K562 (cell line): ENCODE data around the gene RELL2. TPM values are rescaled to one million over a fixed set of nuclear protein-coding genes. Genes with fewer than 3 reads are reported as not detected.

Experiments used
- ATAC-seq: fragments of 200-7000 bp; cut with Tn5 transposase; 3 replicates; pipeline ENCODE4 v1.9.1; 2020; ENCODE audit warnings: moderate library complexity
- BruUV-seq: library from RNA; stranded (reverse); fragments of 400-500 nt; replicated peaks from 2 replicates; lab custom pipeline; 2021; lab: Mats Ljungman, UMichigan
- CTCF ChIA-PET: fragments of 300-600 bp; formaldehyde crosslinking; extraction: SDS; loops from one replicate; lab custom pipeline; 2021; ENCODE audit warnings: low intra/inter-chr PET ratio; lab: Yijun Ruan, JAX
- POLR2A ChIA-PET: fragments of 300-600, 350-650 bp; sonication (Branson Sonifier 250); formaldehyde crosslinking; extraction: SDS; loops from one replicate; lab custom pipeline; 2021; ENCODE audit warnings: antibody characterized with exemption, inconsistent platforms; lab: Yijun Ruan, JAX
- DNase-seq, 4 experiments: peaks; one replicate each; pipeline versions ENCODE4 v3.0.0 to v3.0.0-alpha.2; 2011 to 2018; ENCODE audit warnings: low spot score in 3 of 4, mixed read lengths in 3 of 4; ENCODE audit errors: extremely low read depth in 1 of 4
- FAIRE-seq: peaks from 2 replicates; lab custom pipeline; 2011; peaks lifted over from hg19 to GRCh38; lab: Jason Lieb, UNC
- H2AFZ ChIP-seq: 2 replicates; pipeline ENCODE4 v1.6.0; 2011; ENCODE audit warnings: low read depth, low read length, control low read depth, inconsistent platforms
- H3K27ac ChIP-seq: fragments of 200-600 bp; 3 replicates; pipeline ENCODE4 v1.8.0; 2011; ENCODE audit warnings: low read depth, mild to moderate bottlenecking, control low read depth, inconsistent platforms, low read length, moderate library complexity, mixed read lengths; ENCODE audit errors: extremely low read depth
- H3K27me3 ChIP-seq, 2 experiments: fragments of 300-600 bp in 1 of 2; 2 replicates in 1 of 2; 3 replicates in 1 of 2; pipeline versions ENCODE4 v1.6.0 to v1.8.0; 2011; ENCODE audit warnings: inconsistent platforms in 2 of 2, low read length in 2 of 2, mild to moderate bottlenecking in 1 of 2, mixed read lengths in 1 of 2, moderate library complexity in 1 of 2; ENCODE audit not compliant: control insufficient read depth in 2 of 2, insufficient read depth in 2 of 2
- H3K36me3 ChIP-seq: fragments of 300-600 bp; 3 replicates; pipeline ENCODE4 v1.8.0; 2011; ENCODE audit warnings: mild to moderate bottlenecking, low read length, inconsistent platforms; ENCODE audit not compliant: control insufficient read depth, insufficient read depth
- H3K4me1 ChIP-seq, 2 experiments: fragments of 200-600 bp in 1 of 2; replicated peaks in 1 of 2; 2 replicates in 1 of 2; 3 replicates in 1 of 2; pipeline versions ENCODE4 v1.5.1 to v1.8.0; 2011; ENCODE audit warnings: inconsistent platforms in 2 of 2, low read length in 2 of 2, mild to moderate bottlenecking in 1 of 2, mixed read lengths in 1 of 2, moderate library complexity in 1 of 2; ENCODE audit not compliant: control insufficient read depth in 2 of 2, insufficient read depth in 2 of 2
- H3K4me2 ChIP-seq: 2 replicates; pipeline ENCODE4 v1.6.1; 2011; ENCODE audit warnings: low read length, control low read depth, inconsistent platforms, mixed read lengths; ENCODE audit not compliant: insufficient read depth
- H3K4me3 ChIP-seq: fragments of 200-600 bp; sonication (generic), shearing (Covaris generic); 2 replicates; pipeline ENCODE4 v1.5.1; 2016; ENCODE audit warnings: control low read depth, inconsistent platforms
- H3K79me2 ChIP-seq: fragments of 200-600 bp; 3 replicates; pipeline ENCODE4 v1.8.0; 2011; ENCODE audit warnings: low read length, inconsistent platforms; ENCODE audit not compliant: control insufficient read depth, insufficient read depth
- H3K9ac ChIP-seq, 2 experiments: 2 replicates each; pipeline versions ENCODE4 v1.6.0 to v1.6.1; 2011; ENCODE audit warnings: low read depth in 2 of 2, low read length in 2 of 2, control low read depth in 1 of 2, inconsistent platforms in 1 of 2, mild to moderate bottlenecking in 1 of 2, mixed read lengths in 1 of 2; ENCODE audit not compliant: insufficient read depth in 1 of 2
- H3K9me1 ChIP-seq: one replicate; pipeline ENCODE4 v1.6.0; 2011; ENCODE audit warnings: inconsistent platforms, mild to moderate bottlenecking, low read length, moderate library complexity; ENCODE audit not compliant: control insufficient read depth, insufficient read depth
- H3K9me3 ChIP-seq: replicated peaks from 2 replicates; pipeline ENCODE4 v1.5.1; 2011; ENCODE audit warnings: low read depth, low read length, inconsistent platforms; ENCODE audit not compliant: control insufficient read depth, insufficient read depth
- H4K20me1 ChIP-seq: replicated peaks from 2 replicates; pipeline ENCODE4 v1.6.1; 2011; ENCODE audit warnings: low read length, inconsistent platforms, mixed read lengths; ENCODE audit not compliant: control insufficient read depth, insufficient read depth
- ADNP ChIP-seq: fragments of 200-800 bp; sonication (Bioruptor generic); IDR thresholded peaks from 2 replicates; pipeline ENCODE4 v1.6.1; 2016; ENCODE audit warnings: missing genetic modification characterization, missing compliant biosample characterization
- ARNT ChIP-seq, 2 experiments: fragments of 450-650 bp; IDR thresholded peaks; 2 replicates each; pipeline ENCODE4 v1.6.1; 2016; ENCODE audit warnings: mild to moderate bottlenecking in 1 of 2
- ATF1 ChIP-seq, 2 experiments: fragments of 450-650 bp in 1 of 2; IDR thresholded peaks; 2 replicates each; pipeline ENCODE4 v1.6.1; 2016; ENCODE audit warnings: missing compliant biosample characterization in 1 of 2, missing genetic modification characterization in 1 of 2
- EHMT2 ChIP-seq: fragments of 450-650 bp; IDR thresholded peaks from 2 replicates; pipeline ENCODE4 v1.6.1; 2018; ENCODE audit warnings: antibody characterized with exemption
- FOXA3 ChIP-seq, 2 experiments: fragments of 450-650 bp in 1 of 2; sonication (generic) in 1 of 2; formaldehyde crosslinking; IDR thresholded peaks in 1 of 2; conservative IDR thresholded peaks in 1 of 2; 2 replicates each; pipeline versions ENCODE4 v1.4.0 to v1.8.0; 2020 to 2022; ENCODE audit warnings: mild to moderate bottlenecking in 2 of 2, missing genetic modification reagents in 1 of 2
- HNRNPLL ChIP-seq: fragments of 200-400 bp; formaldehyde crosslinking; IDR thresholded peaks from 2 replicates; pipeline ENCODE4 v1.6.1; 2017; ENCODE audit warnings: low read length, low read depth, mild to moderate bottlenecking; ENCODE audit not compliant: poor library complexity, severe bottlenecking
- KLF1 ChIP-seq: fragments of 450-650 bp; IDR thresholded peaks from 2 replicates; pipeline ENCODE4 v1.6.1; 2016; ENCODE audit warnings: missing genetic modification characterization, missing compliant biosample characterization
- PKNOX1 ChIP-seq: fragments of 450-650 bp; IDR thresholded peaks from 2 replicates; pipeline ENCODE4 v1.6.1; 2016
- RAD21 ChIP-seq, 2 experiments: fragments of 250-450 bp in 1 of 2; fragments of 450-650 bp in 1 of 2; sonication (Bioruptor Pico) in 1 of 2; formaldehyde crosslinking in 1 of 2; IDR thresholded peaks in 1 of 2; conservative IDR thresholded peaks in 1 of 2; 2 replicates each; pipeline versions ENCODE4 v1.4.0 to v1.8.0; 2020 to 2022; ENCODE audit warnings: mild to moderate bottlenecking in 2 of 2, moderate library complexity in 1 of 2
- RBFOX2 ChIP-seq: fragments of 200-400 bp; formaldehyde crosslinking; IDR thresholded peaks from 2 replicates; pipeline ENCODE4 v1.6.1; 2017; ENCODE audit warnings: low read depth, mild to moderate bottlenecking, low read length, moderate library complexity
- SIX5 ChIP-seq, 2 experiments: IDR thresholded peaks; 2 replicates each; pipeline ENCODE4 v1.6.1; 2011; ENCODE audit warnings: low read length in 2 of 2, borderline replicate concordance in 1 of 2, low read depth in 1 of 2, mild to moderate bottlenecking in 1 of 2, moderate library complexity in 1 of 2; ENCODE audit not compliant: insufficient read depth in 1 of 2
- SMAD4 ChIP-seq: fragments of 250-450 bp; sonication (Bioruptor Pico); conservative IDR thresholded peaks from 2 replicates; pipeline ENCODE4 v1.8.0; 2021; ENCODE audit warnings: inconsistent platforms, mild to moderate bottlenecking, moderate library complexity
- TFAM ChIP-seq: fragments of 250-450 bp; sonication (Bioruptor Pico); conservative IDR thresholded peaks from 2 replicates; pipeline ENCODE4 v1.5.0; 2021; ENCODE audit warnings: mild to moderate bottlenecking, moderate library complexity
- ZBED1 ChIP-seq: IDR thresholded peaks from 2 replicates; pipeline ENCODE4 v1.6.1; 2014
- ZFP30 ChIP-seq: fragments of 250-450 bp; sonication (Bioruptor Pico); IDR thresholded peaks from 2 replicates; pipeline ENCODE4 v1.8.0; 2022; ENCODE audit warnings: moderate library complexity, mild to moderate bottlenecking, inconsistent platforms, borderline replicate concordance
- ZNF717 ChIP-seq: fragments of 250-450 bp; sonication (Bioruptor Pico); IDR thresholded peaks from 2 replicates; pipeline ENCODE4 v1.5.0; 2021
- WGBS: fragments of 100-300 bp; shearing (Covaris generic); methylation state at CpG from one replicate; pipeline ENCODE4 v1.1.6; 2016; ENCODE audit warnings: low coverage, mixed read lengths; ENCODE audit not compliant: insufficient coverage; ENCODE audit errors: missing lambda C conversion rate; 5-methylcytosine and 5-hydroxymethylcytosine counted together
- in situ Hi-C: fragments of 300-500 bp; cut with MboI; formaldehyde crosslinking; loops from 4 replicates; pipeline ENCODE4 v1.15.0; 2018; ENCODE audit warnings: inconsistent platforms, mixed read lengths
- intact Hi-C: fragments of 100-400 bp; cut with micrococcal nuclease; formaldehyde crosslinking; loops from 2 replicates; pipeline ENCODE4 v1.14.2; 2022
- polyA plus RNA-seq, 8 experiments: library from polyadenylated mRNA; depleted of rRNA in 4 of 8; stranded (reverse) in 5 of 8; unstranded in 3 of 8; fragments of >200 nt; fragmentation: Nextera tagmentation in 2 of 8; fragmentation: Illumina TruSeq in 1 of 8; extraction: Ambion mirVana in 2 of 8; extraction: Trizol in 1 of 8; gene quantifications; 2 replicates each; pipeline versions ENCODE4 v1.2.1 to v1.2.3, GENCODE V29; 2011 to 2014; ENCODE audit warnings: inconsistent platforms in 1 of 8, missing spikeins in 1 of 8
- total RNA-seq, 7 experiments: library from RNA; depleted of rRNA in 6 of 7; stranded (reverse); fragments of >200 nt in 6 of 7; fragmentation: Illumina TruSeq in 2 of 7; extraction: Trizol in 2 of 7; gene quantifications; 2 replicates each; pipeline versions ENCODE4 v1.2.1 to v1.2.3, GENCODE V29; 2011 to 2021; ENCODE audit warnings: low replicate concordance in 1 of 7

RELL2 gene
- total and polyA plus RNA-seq, 9 of the 15 experiments (the other 6 are each of a cell fraction or from before 2014, with no cell fraction given): 0.06 to 36.0 (median 14.3) TPM

GRCh38 chr5:141611289-141611688 is 25.5 kb upstream of the RELL2 start:
- Histone ChIP-seq H4K20me1 (no peaks in the 10 kb centered on the region), H3K4me3 (no peak overlapping the region), H3K9ac (no peak overlapping the region), H3K4me2 (no peak overlapping the region; the same call in 1 of the 2 replicates), H3K36me3 (peaks cover 64% of the 10 kb centered on the region), H3K27me3 (no peaks in the 10 kb centered on the region), H3K4me1 (peaks cover 9 to 37% of the 10 kb centered on the region in 2 experiments; a peak in 4 of 5 replicates), H3K9me1 (no peaks in the 10 kb centered on the region), H3K27ac (0 out of 3 replicates have a peak overlapping the region, but pooled peaks have one; percentile 5), H3K79me2 (peaks cover 99% of the 10 kb centered on the region), H2AFZ (no peak overlapping the region), H3K9me3 (no peaks in the 10 kb centered on the region)
- no TSS peak for BruUV-seq
- ATAC-seq (no peak), FAIRE-seq (no peak), DNase-seq (no peak)
- ChIA-PET POLR2A (no interaction called here), CTCF (no interaction called here)
- intact Hi-C loops (loop anchor here (10.0 kb wide), 1 partner anchor 1496 kb away; the partner anchor contains the start of gene PURA), in situ Hi-C loops (no loop called here)
- TF ChIP-seq ADNP (tag) (no peak), PKNOX1 (no peak), TFAM (CRISPR knock-in tag) (no peak), ZNF717 (CRISPR knock-in tag) (no peak), RBFOX2 (no peak), SMAD4 (CRISPR knock-in tag) (no peak), ZBED1 (no peak), FOXA3 (CRISPR knock-in tag; conservative IDR thresholded peaks at IDR 0.05 in 1 of 2, IDR thresholded peaks at IDR 0.05 in 1 of 2) (no peak), RAD21 (CRISPR knock-in tag; conservative IDR thresholded peaks at IDR 0.05 in 1 of 2, IDR thresholded peaks at IDR 0.05 in 1 of 2) (no peak), SIX5 (IDR thresholded peaks at IDR 0.05; ENCODE audit: borderline replicate concordance in 1 of 2, insufficient read depth in 1 of 2, low read depth in 1 of 2, low read length in 2 of 2) (no peak), KLF1 (tag) (no peak), HNRNPLL (no peak), ZFP30 (no peak), ARNT (IDR thresholded peaks at IDR 0.05) (no peak), ATF1 (CRISPR knock-in tag; IDR thresholded peaks at IDR 0.05) (no peak), ATF1 (tag; IDR thresholded peaks at IDR 0.05) (no peak), EHMT2 (no peak)
- 63% methylated on average over 3 of the region's 3 CpGs for WGBS
